Upper lobe of left lung (tissue), 6 donors: ENCODE results near the gene TMEM43. TPM values are rescaled to one million over a fixed set of nuclear protein-coding genes. Genes with fewer than 3 reads are reported as not detected.

Experiments
- ATAC-seq, 2 donors: fragments of 200-7000 bp; cut with Tn5 transposase; one replicate each; pipeline ENCODE4 v1.9.1; 2022; ENCODE audit warnings: mild to moderate bottlenecking in 2 of 2, moderate library complexity in 2 of 2; ENCODE audit not compliant: low FRiP score in 2 of 2
- DNase-seq, 2 donors: peaks; one replicate each; pipeline ENCODE4 v3.0.0-alpha.2; 2019 to 2020
- H3K27ac ChIP-seq, 4 donors: fragments of 200-600 bp; sonication (generic); one replicate each; pipeline ENCODE4 v1.5.1; 2016 to 2019
- H3K27me3 ChIP-seq, 4 donors: fragments of 200-600 bp; sonication (generic); one replicate each; pipeline ENCODE4 v1.5.1; 2017 to 2019
- H3K36me3 ChIP-seq, 4 donors: fragments of 200-600 bp; sonication (generic); one replicate each; pipeline ENCODE4 v1.5.1; 2016 to 2019
- H3K4me1 ChIP-seq, 4 donors: fragments of 200-600 bp; sonication (generic); one replicate each; pipeline ENCODE4 v1.5.1; 2018 to 2019
- H3K4me3 ChIP-seq, 4 donors: fragments of 200-600 bp; sonication (generic); one replicate each; pipeline ENCODE4 v1.5.1; 2017 to 2019; ENCODE audit warnings: mild to moderate bottlenecking in 2 of 4, moderate library complexity in 1 of 4
- H3K9me3 ChIP-seq, 4 donors: fragments of 200-600 bp; sonication (generic); one replicate each; pipeline ENCODE4 v1.5.1; 2018 to 2019
- EP300 ChIP-seq, 4 donors: sonication (generic); formaldehyde crosslinking; IDR thresholded peaks; one replicate each; pipeline ENCODE4 v1.5.1; 2017; ENCODE audit warnings: antibody characterized with exemption in 4 of 4, control low read depth in 2 of 4
- POLR2A ChIP-seq, 4 donors: fragments of 450-650 bp; IDR thresholded peaks; one replicate each; pipeline ENCODE4 v1.5.1; 2016 to 2017; ENCODE audit warnings: antibody characterized with exemption in 4 of 4, mild to moderate bottlenecking in 2 of 4
- POLR2AphosphoS5 ChIP-seq, 2 donors: sonication (generic); formaldehyde crosslinking; IDR thresholded peaks; one replicate each; pipeline ENCODE4 v1.5.1; 2017; ENCODE audit warnings: antibody characterized with exemption in 2 of 2
- WGBS, 2 donors: methylation state at CpG; one replicate each; pipeline ENCODE4 v1.1.5; 2017 to 2018; 5-methylcytosine and 5-hydroxymethylcytosine counted together
- total RNA-seq, 6 donors: library from RNA; depleted of rRNA in 4 of 6; stranded (reverse); fragments of >200 nt in 4 of 6; gene quantifications; one replicate each; pipeline versions ENCODE4 v1.1.0 to v1.2.1, GENCODE V29; 2016 to 2021
- TF ChIP-seq, protein P1 (sequence below), 6 experiments: fragments of 450-650 bp in 4 of 6; fragments of 200-600 bp in 2 of 6; sonication (generic) in 2 of 6; IDR thresholded peaks; one replicate each; pipeline ENCODE4 v1.5.1; 2016 to 2019; ENCODE audit warnings: antibody characterized with exemption in 6 of 6
- donor health status: DM: no; HTN: no; CAD: no; lungs with moderate emphysema.
- donor health status: DM: no; HTN: yes; CAD: no; lungs with severe emphysema.

Gene TMEM43
- total RNA-seq, 6 donors from 2014 or later: 48.2 to 158 (median 87.7) TPM

DNA sequence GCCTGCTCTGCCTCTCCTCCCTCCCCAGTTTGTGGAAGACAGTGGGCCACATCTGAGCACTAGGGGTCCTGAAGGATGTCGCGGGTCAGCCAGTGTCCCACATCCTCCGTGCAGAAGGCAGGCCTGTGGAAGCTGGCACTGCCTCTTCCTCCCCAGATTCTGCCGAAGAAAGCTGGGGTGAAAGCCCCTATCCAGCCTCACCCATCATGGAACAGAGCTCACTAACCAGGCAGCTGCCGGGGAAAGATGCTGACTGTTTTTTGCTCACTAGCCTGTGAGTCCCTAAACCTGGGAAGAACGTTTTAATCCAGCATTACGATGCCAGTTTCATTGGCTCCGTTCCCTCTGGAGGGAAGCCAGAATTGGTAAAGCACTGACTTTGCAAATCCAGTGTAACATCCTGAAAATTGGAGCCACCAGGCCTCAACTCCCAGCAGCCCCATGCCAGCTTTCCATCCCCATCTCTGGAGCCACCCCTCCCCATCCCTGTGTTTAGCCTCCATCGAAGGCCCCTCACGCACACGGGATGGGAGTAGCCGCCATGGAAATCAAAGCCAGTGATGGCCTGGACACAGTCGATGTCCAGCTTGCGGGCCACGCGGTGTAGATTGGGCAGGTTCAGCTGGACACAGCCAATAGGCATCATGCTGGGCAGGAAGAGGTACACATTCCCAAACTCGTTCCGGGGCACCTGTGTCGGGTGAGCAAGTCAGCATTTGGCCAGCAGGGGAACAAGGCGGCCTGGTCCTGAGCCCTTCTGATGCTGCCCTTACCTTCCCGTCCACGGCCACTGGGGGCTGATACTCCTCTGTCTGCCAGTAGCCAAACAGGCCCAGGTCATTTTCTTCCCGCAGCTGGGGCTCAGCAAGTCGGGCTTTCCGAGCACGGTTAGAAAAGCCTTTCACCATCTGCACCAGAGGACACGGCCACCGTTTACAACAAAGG lies 23.5 kb downstream of the TMEM43 start:
- 87 to 88% methylated on average over 27 to 28 of the region's 28 CpGs for WGBS, 2 donors
- Histone ChIP-seq H3K4me1 (peaks cover 23 to 37% (median 28%) of the 10 kb centered on the region in 4 donors), H3K4me3 (no peak overlapping the region), H3K9me3 (no peaks in the 10 kb centered on the region), H3K36me3 (peaks cover 7 to 73% (median 40%) of the 10 kb centered on the region in 4 donors), H3K27ac (peak overlapping the region in 2 of 4 donors; percentile 20 to 26), H3K27me3 (no peaks in the 10 kb centered on the region)
- no peak for ATAC-seq
- peak in 1 of 2 donors; percentile 18 for DNase-seq
- TF ChIP-seq EP300 (IDR thresholded peaks at IDR 0.05): no peak
- TF ChIP-seq, protein P1, sequence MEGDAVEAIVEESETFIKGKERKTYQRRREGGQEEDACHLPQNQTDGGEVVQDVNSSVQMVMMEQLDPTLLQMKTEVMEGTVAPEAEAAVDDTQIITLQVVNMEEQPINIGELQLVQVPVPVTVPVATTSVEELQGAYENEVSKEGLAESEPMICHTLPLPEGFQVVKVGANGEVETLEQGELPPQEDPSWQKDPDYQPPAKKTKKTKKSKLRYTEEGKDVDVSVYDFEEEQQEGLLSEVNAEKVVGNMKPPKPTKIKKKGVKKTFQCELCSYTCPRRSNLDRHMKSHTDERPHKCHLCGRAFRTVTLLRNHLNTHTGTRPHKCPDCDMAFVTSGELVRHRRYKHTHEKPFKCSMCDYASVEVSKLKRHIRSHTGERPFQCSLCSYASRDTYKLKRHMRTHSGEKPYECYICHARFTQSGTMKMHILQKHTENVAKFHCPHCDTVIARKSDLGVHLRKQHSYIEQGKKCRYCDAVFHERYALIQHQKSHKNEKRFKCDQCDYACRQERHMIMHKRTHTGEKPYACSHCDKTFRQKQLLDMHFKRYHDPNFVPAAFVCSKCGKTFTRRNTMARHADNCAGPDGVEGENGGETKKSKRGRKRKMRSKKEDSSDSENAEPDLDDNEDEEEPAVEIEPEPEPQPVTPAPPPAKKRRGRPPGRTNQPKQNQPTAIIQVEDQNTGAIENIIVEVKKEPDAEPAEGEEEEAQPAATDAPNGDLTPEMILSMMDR (IDR thresholded peaks at IDR 0.05): no peak
- no peak for TF ChIP-seq POLR2AphosphoS5 (IDR thresholded peaks at IDR 0.05)
- TF ChIP-seq POLR2A (IDR thresholded peaks at IDR 0.05): no peak

DNA sequence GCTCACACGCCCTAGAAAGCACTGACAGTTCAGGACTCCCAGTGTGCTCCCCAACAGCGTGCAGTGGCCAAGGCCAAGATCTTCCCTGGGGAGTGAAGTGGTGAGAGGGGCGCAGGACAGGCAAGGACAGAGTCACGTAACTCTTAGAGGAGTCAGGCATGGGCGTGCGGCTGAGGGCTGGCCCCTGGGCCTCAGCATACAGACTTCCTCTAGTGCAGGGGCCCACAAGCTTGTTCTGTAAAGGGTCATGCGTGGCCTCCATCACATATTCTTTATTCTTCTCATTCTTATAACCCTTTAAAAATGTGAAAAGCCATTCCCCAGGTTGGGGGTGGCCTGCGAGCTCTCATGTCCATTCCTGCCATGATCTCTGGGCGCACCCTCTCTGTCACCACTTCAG lies 25.2 kb downstream of the TMEM43 start:
- H3K4me3 ChIP-seq: no peak overlapping the region
- no peaks in the 10 kb centered on the region for H3K9me3 ChIP-seq
- TF ChIP-seq EP300 (IDR thresholded peaks at IDR 0.05) (no peak), POLR2A (IDR thresholded peaks at IDR 0.05) (no peak), POLR2AphosphoS5 (IDR thresholded peaks at IDR 0.05) (no peak)
- TF ChIP-seq, protein P1 (IDR thresholded peaks at IDR 0.05): no peak
- H3K4me1 ChIP-seq: peaks cover 9 to 20% (median 14%) of the 10 kb centered on the region in 4 donors
- ATAC-seq (no peak), DNase-seq (no peak)
- no peaks in the 10 kb centered on the region for H3K27me3 ChIP-seq
- 90 to 97% methylated on average over 9 of the region's 9 CpGs for WGBS, 2 donors
- H3K27ac ChIP-seq: no peak overlapping the region
- H3K36me3 ChIP-seq: peaks cover 7 to 87% (median 52%) of the 10 kb centered on the region in 4 donors

DNA sequence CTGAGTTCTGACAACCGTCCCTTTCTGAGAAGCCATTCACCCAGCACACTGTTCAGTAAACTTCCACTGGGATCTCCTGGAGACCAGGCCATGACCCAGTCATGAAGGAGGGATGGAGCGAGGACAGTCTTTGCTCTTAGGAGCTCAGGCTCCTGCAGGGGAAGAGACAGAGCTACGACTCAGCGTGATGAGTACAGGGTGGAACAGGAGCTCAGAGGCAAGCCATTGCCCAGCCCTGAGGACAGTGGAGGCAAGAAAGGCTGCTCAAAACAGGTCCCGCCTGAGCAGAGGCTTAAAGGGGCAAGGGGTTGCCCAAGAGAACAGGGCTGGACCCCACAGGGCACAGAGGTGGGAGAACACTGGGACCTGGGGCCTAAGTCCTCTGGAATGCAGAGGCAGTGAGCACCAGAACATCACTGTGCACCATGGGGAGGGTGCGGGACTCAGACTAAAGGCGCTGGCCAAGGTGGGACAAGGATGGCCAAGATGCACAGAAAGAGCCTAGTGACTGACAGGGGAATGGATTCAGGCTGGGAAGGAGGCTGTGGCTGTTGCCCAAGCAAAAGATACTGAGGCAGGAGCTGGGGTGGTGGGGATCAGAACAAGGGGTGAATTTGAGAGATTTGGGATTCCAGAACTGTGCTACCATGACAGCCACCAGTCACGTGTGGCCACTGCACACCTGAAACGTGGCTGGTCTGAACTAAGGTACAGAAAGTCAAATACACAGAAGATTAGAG lies 25.8 kb downstream of the TMEM43 start:
- DNase-seq (no peak), ATAC-seq (no peak)
- no peak overlapping the region for H3K4me3 ChIP-seq
- H3K9me3 ChIP-seq: no peaks in the 10 kb centered on the region
- H3K4me1 ChIP-seq: peaks cover 3 to 14% (median 8%) of the 10 kb centered on the region in 4 donors
- no peak overlapping the region for H3K27ac ChIP-seq
- H3K36me3 ChIP-seq: peaks cover 7 to 84% (median 52%) of the 10 kb centered on the region in 4 donors
- TF ChIP-seq EP300 (IDR thresholded peaks at IDR 0.05) (no peak), POLR2A (IDR thresholded peaks at IDR 0.05) (no peak), POLR2AphosphoS5 (IDR thresholded peaks at IDR 0.05) (no peak)
- TF ChIP-seq, protein P1 (IDR thresholded peaks at IDR 0.05): no peak
- no peaks in the 10 kb centered on the region for H3K27me3 ChIP-seq
- WGBS, 2 donors: 94 to 98% methylated on average over 9 of the region's 9 CpGs

DNA sequence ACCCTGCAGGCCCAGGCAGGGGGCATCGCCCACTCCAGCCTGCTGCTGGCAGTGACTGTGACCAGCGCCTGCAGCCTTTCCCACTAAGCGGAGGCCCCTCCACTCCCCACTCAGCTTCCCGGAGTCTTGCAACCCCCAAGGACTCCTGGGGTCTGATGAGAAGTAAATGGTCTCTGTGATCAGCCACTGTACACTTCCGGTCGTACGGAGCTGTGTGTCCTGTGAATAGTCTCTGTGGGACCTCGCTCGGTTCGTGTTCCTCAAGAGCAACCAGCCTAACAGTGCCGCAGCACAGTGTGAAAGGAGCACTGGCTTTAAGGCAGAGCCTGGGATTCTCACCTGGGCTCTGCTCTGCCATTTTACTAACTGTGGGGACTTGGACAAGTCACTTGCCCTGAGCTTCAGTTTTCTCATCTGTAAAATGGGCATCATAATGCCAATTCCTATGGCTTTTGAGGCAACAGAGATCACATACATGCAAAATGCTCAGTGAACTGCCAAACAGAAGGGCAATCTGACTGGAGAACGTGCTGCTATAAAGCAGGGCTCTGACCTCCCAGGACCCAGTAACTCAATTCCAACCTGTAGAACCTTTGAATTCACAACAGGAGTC lies 26.7 kb downstream of the TMEM43 start:
- peaks cover 7 to 84% (median 54%) of the 10 kb centered on the region in 4 donors for H3K36me3 ChIP-seq

More for the DNA sequence above, 26.7 kb downstream of the TMEM43 start:
- no peak for ATAC-seq
- H3K9me3 ChIP-seq: no peaks in the 10 kb centered on the region
- DNase-seq: no peak
- no peaks in the 10 kb centered on the region for H3K27me3 ChIP-seq
- no peak overlapping the region for H3K27ac ChIP-seq
- no peak overlapping the region for H3K4me3 ChIP-seq
- peaks cover 0 to 5% (median 2%) of the 10 kb centered on the region in 4 donors for H3K4me1 ChIP-seq
- WGBS, 2 donors: 82 to 96% methylated on average over 10 to 12 of the region's 12 CpGs
- TF ChIP-seq POLR2A (IDR thresholded peaks at IDR 0.05) (no peak), POLR2AphosphoS5 (IDR thresholded peaks at IDR 0.05) (no peak), EP300 (IDR thresholded peaks at IDR 0.05) (no peak)
- TF ChIP-seq, protein P1 (IDR thresholded peaks at IDR 0.05): no peak
